ENCODE results near the gene PPP2R2C.

Gene PPP2R2C

DNA sequence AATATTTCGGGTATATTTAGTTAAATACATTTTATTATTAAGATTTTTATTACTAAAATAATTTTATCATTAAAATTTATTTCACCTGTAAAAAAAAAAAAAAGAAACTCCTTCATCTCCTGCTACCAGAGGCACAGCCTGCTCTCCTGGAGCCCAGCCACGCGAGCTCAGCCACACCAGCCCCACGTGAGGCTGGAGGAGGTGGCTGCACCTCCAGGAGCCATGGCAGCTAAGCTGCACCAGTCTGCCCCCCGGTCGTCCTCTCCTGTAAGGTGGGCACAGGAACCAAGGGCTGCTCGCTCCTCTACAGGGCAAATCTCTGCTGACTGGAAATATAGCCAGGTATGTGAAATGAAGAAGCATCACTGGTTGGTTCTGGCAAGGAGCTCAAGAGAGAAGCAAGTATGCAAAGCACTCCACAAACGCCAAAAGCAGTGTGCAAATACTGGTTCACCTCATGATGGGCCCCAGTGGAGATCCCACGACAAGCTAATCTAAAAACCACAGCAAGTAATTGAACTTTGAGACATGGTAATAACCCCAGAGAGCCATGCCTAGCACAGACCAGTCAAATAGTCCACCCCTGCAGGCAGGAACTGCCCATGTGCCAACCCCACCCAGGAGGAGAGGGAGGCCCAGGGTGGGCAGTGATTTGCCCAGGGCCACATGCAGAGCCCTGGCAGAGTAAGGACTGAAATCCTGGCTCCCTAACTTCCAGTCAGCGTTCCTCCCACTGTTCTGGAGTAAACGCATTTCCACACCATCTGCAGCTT lies 112.7 kb downstream of the PPP2R2C start:
- TF ChIP-seq, protein P1, sequence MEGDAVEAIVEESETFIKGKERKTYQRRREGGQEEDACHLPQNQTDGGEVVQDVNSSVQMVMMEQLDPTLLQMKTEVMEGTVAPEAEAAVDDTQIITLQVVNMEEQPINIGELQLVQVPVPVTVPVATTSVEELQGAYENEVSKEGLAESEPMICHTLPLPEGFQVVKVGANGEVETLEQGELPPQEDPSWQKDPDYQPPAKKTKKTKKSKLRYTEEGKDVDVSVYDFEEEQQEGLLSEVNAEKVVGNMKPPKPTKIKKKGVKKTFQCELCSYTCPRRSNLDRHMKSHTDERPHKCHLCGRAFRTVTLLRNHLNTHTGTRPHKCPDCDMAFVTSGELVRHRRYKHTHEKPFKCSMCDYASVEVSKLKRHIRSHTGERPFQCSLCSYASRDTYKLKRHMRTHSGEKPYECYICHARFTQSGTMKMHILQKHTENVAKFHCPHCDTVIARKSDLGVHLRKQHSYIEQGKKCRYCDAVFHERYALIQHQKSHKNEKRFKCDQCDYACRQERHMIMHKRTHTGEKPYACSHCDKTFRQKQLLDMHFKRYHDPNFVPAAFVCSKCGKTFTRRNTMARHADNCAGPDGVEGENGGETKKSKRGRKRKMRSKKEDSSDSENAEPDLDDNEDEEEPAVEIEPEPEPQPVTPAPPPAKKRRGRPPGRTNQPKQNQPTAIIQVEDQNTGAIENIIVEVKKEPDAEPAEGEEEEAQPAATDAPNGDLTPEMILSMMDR (IDR thresholded peaks at IDR 0.05; ENCODE audit: extremely low read depth, missing control alignments) = no peak
- DNase-seq (ENCODE audit: low spot score) = no peak

DNA sequence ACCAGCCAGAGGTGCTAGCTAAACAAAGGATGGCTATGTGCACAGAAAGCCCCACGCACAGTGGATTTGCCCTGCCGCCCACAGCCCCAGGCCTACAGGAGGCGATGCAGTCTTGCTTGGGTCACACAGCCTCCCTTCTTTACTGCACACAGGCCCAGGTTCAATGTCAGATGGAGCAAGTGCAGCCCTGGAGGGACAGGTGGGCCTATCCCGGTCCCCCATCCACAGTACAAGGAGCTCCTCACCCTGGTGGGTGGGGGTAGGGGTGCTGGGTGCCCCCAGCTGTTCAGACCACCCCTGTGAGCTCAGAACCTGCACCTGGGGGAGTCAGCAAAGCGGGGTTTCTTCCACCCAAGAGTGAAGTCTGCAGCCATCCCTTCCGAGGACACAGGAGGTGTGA lies 114.9 kb downstream of the PPP2R2C start:
- DNase-seq (ENCODE audit: low spot score) = no peak
- TF ChIP-seq, protein P1 (IDR thresholded peaks at IDR 0.05; ENCODE audit: extremely low read depth, missing control alignments) = no peak

DNA sequence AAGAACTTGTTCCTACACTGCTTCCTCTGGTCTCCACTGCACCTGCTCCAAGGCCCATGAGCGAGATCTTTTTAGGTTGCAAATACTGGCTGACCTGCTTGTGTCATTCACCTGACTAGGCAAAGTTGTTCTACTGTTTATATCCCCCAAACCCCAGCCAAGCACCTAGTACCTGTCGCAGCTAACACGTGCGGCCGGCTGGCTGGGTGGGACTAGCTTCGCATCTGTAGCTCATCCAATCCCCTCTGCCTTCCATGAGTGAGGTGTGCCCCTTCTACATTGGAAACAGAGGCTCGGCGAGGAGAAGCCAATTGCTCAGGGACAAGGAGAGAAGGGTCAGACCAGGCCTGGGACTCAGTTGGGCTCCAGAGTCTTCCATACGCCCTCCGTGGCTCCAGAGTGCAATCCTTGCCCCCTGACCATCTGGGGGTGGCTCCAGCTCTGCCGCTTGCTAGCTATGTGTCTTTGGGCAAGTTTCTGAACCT lies 116.3 kb downstream of the PPP2R2C start:
- DNase-seq (ENCODE audit: low spot score) = no peak
- TF ChIP-seq, protein P1 (IDR thresholded peaks at IDR 0.05; ENCODE audit: extremely low read depth, missing control alignments) = no peak

DNA sequence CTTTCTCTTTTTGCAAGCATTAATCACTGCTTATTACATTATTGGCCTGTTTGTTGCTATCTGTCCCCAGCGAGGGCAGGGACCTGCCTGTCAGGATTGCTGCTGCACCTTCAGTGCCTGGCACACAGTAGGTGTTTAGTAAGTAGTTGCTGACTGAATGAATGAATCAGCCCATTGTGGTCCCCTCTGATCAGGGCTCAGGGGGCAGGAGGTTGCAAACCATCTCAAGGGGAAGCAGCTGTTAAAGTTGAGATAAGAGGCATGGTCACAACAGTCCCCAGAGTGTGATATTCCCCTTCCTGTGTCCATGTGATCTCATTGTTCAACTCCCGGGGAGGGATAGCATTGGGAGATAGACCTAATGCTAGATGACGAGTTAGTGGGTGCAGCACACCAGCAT lies 117.4 kb downstream of the PPP2R2C start:
- TF ChIP-seq, protein P1 (IDR thresholded peaks at IDR 0.05; ENCODE audit: extremely low read depth, missing control alignments) = no peak
- DNase-seq (ENCODE audit: low spot score) = no peak

DNA sequence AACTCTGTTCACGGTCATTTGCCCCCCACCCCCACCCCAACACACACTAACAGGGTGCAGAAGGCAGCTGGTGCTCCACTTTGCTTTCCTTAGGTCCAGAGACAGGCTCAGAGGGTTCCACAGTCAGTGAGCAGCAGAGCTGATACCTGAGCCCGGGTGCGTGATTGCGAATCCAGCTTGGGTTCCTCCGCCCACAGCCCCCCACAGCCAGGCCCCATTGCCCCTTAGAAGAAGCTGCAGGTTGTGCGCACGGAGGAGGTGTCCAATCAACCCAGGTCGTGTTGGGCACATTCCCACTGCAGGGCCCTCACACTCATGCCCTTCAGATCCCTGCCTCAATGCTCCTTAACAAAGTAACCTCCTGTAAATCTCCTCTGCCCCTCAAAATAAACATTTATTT lies 117.8 kb downstream of the PPP2R2C start:
- TF ChIP-seq, protein P1 (IDR thresholded peaks at IDR 0.05; ENCODE audit: extremely low read depth, missing control alignments) = no peak

DNA sequence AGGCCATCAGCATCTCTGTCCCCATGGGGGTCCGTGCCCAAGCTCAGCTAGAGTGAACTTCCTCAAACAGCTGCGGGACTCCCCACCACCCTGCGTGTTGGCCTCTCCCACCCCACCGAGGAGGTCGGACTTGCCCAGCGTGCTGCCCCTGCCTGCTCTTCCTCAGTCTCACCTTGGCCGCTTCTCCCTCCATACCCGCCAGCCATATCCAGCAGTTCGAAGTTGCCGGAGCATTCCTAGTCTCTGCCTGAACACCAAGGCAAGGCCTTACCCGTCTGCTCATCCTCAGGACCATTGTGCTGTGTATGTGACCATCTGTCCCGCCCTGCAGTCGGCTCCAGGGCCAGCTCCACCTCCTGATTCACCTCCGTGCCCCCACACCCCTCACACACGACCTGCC lies 118.3 kb downstream of the PPP2R2C start:
- TF ChIP-seq, protein P1 (IDR thresholded peaks at IDR 0.05; ENCODE audit: extremely low read depth, missing control alignments) = no peak
- no peak for DNase-seq (ENCODE audit: low spot score)

More for the DNA sequence above, 117.8 kb downstream of the PPP2R2C start:
- DNase-seq (ENCODE audit: low spot score) = no peak

DNA sequence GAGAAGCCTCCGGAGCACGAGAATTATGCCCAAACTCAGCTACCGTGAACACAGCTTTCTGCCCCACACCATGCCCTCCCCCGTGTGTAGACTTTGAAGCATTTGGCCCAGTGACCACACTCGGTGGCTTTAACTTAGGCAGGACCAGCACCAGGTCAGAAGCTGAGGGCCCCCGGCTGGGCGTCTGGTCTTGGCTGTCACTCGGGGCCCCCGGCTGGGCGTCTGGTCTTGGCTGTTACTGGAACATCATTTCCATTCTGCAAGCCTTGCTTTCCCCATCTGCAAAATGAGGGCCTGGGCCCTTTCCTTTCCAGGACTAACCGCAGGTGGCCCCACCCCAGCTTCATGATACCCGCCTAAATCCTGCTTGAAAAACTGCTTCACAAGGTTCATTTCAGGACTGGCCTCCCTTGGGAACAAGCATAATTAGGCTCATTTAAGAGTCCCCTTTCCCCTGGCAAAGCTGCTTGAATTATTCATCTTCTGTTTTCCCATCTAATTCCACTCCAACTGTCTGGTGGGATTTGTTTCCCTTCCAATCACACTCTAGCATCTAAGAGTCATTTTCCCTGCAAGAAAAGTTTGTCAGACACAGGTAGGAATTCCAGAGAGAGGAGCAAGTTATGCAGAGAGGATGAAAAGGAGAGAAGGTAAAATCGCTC lies 120.3 kb downstream of the PPP2R2C start:
- TF ChIP-seq, protein P1 (IDR thresholded peaks at IDR 0.05; ENCODE audit: extremely low read depth, missing control alignments) = no peak
- DNase-seq (ENCODE audit: low spot score) = no peak

Data from GM20000 (cell line).